Measurements from ENCODE around the gene HECTD4. TPM values are rescaled to one million over a fixed set of nuclear protein-coding genes. Genes with fewer than 3 reads are reported as not detected.

The HECTD4 gene
- total and polyA plus RNA-seq, 4 donors = 4.3 to 80.1 (median 25.5) TPM

- peak; percentile 99 for DNase-seq (ENCODE audit: low spot score)
- H3K9me3 ChIP-seq (ENCODE audit: control insufficient read depth in 4 of 4, low read length in 3 of 4) = no peaks in the 10 kb centered on the region
- TF ChIP-seq FOXA2 (IDR thresholded peaks at IDR 0.05) (no peak), MAX (IDR thresholded peaks at IDR 0.05) (no peak), EGR1 (IDR thresholded peaks at IDR 0.05; ENCODE audit: low read depth in 2 of 2) (peak in 1 of 2 donors; percentile 23), HNF4G (IDR thresholded peaks at IDR 0.05) (no peak), ZBTB33 (IDR thresholded peaks at IDR 0.05) (no peak), GABPA (IDR thresholded peaks at IDR 0.05 in 1 of 2, conservative IDR thresholded peaks at IDR 0.05 in 1 of 2) (peak; percentile 58 to 86), YY1 (IDR thresholded peaks at IDR 0.05) (peak; percentile 58), SP1 (IDR thresholded peaks at IDR 0.05) (peak; percentile 99), RAD21 (IDR thresholded peaks at IDR 0.05) (no peak), TAF1 (conservative IDR thresholded peaks at IDR 0.05) (peak; percentile 42), JUND (IDR thresholded peaks at IDR 0.05) (no peak), HNF4A (conservative IDR thresholded peaks at IDR 0.05) (no peak), NR2F2 (IDR thresholded peaks at IDR 0.05) (no peak), RXRA (IDR thresholded peaks at IDR 0.05) (peak in 1 of 2 donors; percentile 18), ATF3 (IDR thresholded peaks at IDR 0.05) (no peak), FOXA1 (IDR thresholded peaks at IDR 0.05) (no peak)
- TF ChIP-seq, protein P1, sequence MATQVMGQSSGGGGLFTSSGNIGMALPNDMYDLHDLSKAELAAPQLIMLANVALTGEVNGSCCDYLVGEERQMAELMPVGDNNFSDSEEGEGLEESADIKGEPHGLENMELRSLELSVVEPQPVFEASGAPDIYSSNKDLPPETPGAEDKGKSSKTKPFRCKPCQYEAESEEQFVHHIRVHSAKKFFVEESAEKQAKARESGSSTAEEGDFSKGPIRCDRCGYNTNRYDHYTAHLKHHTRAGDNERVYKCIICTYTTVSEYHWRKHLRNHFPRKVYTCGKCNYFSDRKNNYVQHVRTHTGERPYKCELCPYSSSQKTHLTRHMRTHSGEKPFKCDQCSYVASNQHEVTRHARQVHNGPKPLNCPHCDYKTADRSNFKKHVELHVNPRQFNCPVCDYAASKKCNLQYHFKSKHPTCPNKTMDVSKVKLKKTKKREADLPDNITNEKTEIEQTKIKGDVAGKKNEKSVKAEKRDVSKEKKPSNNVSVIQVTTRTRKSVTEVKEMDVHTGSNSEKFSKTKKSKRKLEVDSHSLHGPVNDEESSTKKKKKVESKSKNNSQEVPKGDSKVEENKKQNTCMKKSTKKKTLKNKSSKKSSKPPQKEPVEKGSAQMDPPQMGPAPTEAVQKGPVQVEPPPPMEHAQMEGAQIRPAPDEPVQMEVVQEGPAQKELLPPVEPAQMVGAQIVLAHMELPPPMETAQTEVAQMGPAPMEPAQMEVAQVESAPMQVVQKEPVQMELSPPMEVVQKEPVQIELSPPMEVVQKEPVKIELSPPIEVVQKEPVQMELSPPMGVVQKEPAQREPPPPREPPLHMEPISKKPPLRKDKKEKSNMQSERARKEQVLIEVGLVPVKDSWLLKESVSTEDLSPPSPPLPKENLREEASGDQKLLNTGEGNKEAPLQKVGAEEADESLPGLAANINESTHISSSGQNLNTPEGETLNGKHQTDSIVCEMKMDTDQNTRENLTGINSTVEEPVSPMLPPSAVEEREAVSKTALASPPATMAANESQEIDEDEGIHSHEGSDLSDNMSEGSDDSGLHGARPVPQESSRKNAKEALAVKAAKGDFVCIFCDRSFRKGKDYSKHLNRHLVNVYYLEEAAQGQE (IDR thresholded peaks at IDR 0.05) = peak; percentile 43
- peak within 1 kb of the TSS; percentile 81 to 90 for H3K9ac ChIP-seq (ENCODE audit: low read depth in 1 of 2, low read length in 2 of 2)
- H3K36me3 ChIP-seq (ENCODE audit: control insufficient read depth in 4 of 4, insufficient read depth in 3 of 4, low read depth in 1 of 4, low read length in 3 of 4) = no peaks in the 10 kb centered on the region
- no peaks in the 10 kb centered on the region for H3K27me3 ChIP-seq (ENCODE audit: control insufficient read depth in 4 of 4, insufficient read depth in 4 of 4, low read length in 3 of 4)
- WGBS = under 1% methylated on average over 63 of the region's 63 CpGs
- H3K4me1 ChIP-seq (ENCODE audit: control insufficient read depth in 4 of 4, insufficient read depth in 4 of 4, low read length in 3 of 4) = peaks cover 9 to 27% (median 15%) of the 10 kb centered on the region in 4 donors
- H3K4me3 ChIP-seq (ENCODE audit: low read depth in 1 of 3, low read length in 3 of 3) = peak within 1 kb of the TSS; percentile 69 to 90 (median 88)
- H3K27ac ChIP-seq (ENCODE audit: low read depth in 1 of 2, low read length in 2 of 2) = peak within 1 kb of the TSS; percentile 85
Measured at GRCh38 chr12:112125250-112125999, 256.8 kb downstream of the HECTD4 start, which contains the start of gene TRAFD1. TRAFD1 (plus strand) TSS chr12:112125560; CDS start chr12:112130523, 4,963 bp downstream.

GRCh38 chr12:112124918-112125249 is 257.3 kb downstream of the HECTD4 start:
- Histone ChIP-seq H3K27ac (ENCODE audit: low read depth in 1 of 2, low read length in 2 of 2) (no peak overlapping the region), H3K9ac (ENCODE audit: low read depth in 1 of 2, low read length in 2 of 2) (no peak overlapping the region), H3K27me3 (ENCODE audit: control insufficient read depth in 4 of 4, insufficient read depth in 4 of 4, low read length in 3 of 4) (no peaks in the 10 kb centered on the region), H3K4me3 (ENCODE audit: low read depth in 1 of 3, low read length in 3 of 3) (no peak overlapping the region), H3K36me3 (ENCODE audit: control insufficient read depth in 4 of 4, insufficient read depth in 3 of 4, low read depth in 1 of 4, low read length in 3 of 4) (no peaks in the 10 kb centered on the region), H3K4me1 (ENCODE audit: control insufficient read depth in 4 of 4, insufficient read depth in 4 of 4, low read length in 3 of 4) (peaks cover 8 to 21% (median 13%) of the 10 kb centered on the region in 4 donors), H3K9me3 (ENCODE audit: control insufficient read depth in 4 of 4, low read length in 3 of 4) (no peaks in the 10 kb centered on the region)
- 1% methylated on average over 1 of the region's 1 CpG for WGBS
- TF ChIP-seq ZBTB33 (IDR thresholded peaks at IDR 0.05) = no peak
- TF ChIP-seq HNF4A (conservative IDR thresholded peaks at IDR 0.05) = no peak
- TF ChIP-seq TAF1 (conservative IDR thresholded peaks at IDR 0.05) = no peak
- no peak for DNase-seq (ENCODE audit: low spot score)

Measured in liver (tissue), 9 donors.